GM21526 (cell line): ENCODE results near the gene BEND4.
A peak's percentile ranks its signal among the peaks of the same experiment; 100 is the strongest.
"Not testable (repeated sequence)": the region's sequence is repeated elsewhere in the genome, so short reads cannot be mapped to it uniquely, and the experiment has no call there.

Source experiments
- ATAC-seq: cut with Tn5 transposase; IDR thresholded peaks from one replicate; pipeline ENCODE4 v1.9.1; 2021; ENCODE audit warnings: moderate library complexity; ENCODE audit not compliant: unreplicated experiment, low FRiP score

Gene BEND4

GRCh38 chr4:42152507-42153504, at the start of gene BEND4:
Gene BEND4, minus strand, starts transcription at chr4:42152655. Its CDS starts 512 bp downstream, at chr4:42152143.
- no peak for ATAC-seq

DNA sequence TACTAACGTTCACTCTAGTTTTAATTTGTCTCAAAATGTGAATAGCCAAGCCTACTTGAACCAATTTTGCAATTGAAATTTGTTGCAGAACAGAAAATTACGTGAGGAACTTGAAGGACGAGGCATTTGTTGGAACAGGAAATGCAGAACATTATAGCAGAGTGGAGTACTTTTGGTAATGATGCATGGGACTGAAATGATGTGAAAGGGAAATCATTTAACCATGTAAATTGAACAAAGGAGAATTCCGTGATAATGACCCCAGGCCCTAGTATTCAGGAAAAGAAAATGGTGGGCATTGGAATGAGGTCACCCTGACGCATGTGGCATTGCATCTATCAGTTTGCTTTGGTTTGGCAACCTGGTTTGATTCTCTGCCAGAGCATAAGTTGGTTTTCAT, 44.9 kb upstream of the BEND4 start:
- ATAC-seq = no peak

GRCh38 chr4:42172921-42173320, 20.5 kb upstream of the BEND4 start:
- ATAC-seq = no peak

DNA sequence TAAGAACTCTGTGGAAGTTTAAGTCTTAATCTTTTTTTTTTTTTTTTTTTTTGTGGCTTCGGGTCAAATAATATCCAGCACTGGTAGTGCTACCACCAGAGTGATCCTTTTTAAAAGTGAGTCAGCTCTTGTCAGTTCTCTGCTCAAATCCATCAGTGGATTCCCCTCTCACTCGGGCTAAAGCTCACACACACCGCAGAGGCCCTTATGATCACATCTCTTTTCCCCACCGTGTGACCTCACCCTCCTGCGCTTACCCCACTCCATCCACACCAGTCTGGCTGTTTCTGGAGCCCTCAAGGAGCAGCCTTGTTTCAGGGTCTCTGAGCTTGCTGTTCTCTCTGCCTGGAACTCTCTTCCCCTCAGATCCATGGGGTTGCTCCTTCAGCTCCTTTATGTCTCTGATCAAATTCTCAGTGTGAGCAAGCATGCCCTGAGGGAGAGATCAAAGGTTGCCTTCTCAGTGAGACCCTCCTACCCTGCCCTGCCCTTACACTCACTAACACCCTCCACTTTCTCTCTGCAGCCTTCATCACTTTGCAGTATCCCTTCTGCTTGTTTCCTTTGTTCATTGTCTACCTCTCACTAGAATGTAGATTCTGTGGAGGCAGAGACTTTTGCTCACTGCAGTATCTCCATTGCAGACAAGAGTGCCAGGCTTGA, 19.8 kb upstream of the BEND4 start:
- no peak for ATAC-seq

DNA sequence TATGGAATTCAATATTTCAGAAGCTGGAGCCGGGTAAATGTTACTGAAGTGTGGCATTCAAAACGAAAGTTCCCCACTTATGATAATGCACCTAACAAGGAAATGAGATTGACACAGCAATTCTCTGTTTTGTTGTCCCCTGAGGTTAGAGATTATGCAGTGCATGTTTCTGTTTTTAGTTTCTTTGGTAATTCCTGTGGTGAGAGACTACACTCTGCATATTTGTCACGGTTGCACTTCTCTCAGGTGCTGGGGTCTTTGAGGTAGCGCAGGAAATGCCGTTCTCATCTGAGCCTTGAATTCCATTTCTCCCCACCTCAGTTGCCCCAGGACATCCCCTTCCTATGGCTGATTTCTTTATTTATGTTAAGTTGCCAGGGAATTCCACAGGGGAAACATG, 15.3 kb upstream of the BEND4 start:
- peak; percentile 98 for ATAC-seq

- not testable (repeated sequence) for ATAC-seq
These were observed 13.7 kb upstream of the BEND4 start for GRCh38 chr4:42166186-42166585.

DNA sequence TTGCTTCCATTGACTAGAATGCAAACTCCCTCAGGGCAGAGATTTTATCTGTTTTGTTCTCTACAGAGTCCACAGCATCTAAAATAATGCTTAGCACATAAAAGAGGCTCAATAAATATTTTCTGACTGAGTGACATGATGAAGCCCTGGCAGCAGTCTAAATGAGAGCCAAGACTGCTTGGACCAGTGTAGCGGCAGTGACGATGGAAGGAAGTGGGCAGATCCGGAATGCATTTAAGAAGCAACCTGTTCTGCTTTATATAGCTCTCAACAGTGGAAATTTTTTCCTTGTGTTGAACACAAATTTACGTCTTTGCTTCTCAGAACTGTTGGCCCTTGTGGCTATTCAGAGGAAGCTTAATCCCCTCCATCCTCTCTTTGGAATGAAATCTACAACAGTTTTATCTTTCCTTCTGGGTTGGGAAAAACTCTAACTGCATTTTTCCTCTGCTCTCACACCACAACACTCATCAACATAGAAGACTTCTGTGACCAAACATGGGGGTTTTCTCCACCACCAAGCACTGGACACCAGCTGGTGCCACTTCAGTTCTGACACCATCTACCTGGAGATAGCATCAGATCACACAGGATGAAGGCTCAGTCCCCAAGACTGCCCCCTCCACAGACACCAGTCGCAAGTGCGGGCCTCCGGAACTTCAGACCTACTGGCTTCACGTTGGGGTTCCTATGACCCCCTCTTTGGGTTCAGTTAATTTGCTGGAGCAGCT, 7.0 kb upstream of the BEND4 start:
- no peak for ATAC-seq

DNA sequence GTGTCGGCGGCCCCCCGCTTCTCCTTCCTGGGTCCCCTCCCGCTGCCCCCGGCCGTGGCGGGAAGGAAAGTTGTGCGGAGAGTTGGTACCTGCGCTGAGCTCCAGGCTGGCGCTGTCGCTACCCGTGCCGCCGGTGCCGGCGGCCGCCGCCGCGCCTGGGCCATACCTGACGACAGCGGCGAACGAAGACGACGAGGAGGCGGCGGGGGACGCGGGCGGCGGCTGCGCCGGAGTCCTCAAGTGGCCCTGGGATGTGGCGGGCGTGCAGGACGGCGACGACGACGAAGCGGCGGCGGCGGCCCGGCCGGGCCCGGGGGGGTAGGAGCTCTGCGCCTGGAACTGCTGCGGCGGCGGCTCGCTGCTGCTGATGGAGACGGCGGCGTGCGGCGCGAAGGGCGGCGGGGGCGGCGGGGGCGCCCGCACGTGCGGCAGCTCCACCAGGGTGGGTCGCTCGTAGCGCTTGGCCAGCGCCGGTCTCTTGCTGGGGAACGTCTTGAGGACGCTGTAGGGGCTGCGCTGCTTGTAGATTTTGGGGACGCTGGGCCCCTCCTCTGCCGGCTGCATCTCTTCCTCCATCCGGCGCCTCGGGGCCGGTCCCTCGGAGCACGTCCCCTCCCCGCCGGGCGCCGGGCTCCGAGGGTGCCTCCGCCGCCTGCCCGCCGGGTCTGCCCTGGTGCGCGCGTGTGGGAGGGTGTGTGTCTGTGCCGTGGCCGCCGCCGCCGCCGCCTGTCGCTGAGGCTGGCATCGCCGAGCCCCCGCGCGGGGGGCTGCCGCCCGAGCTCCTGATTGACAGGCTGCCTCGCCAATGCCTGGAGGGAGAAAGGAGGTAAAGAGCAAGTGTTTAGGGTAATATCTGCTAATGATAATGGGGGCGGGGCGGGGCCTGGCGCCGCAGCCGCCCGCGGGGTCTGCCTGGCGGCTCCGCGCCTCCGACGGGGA, 618 bp downstream of the BEND4 start:
- peak; percentile 51 for ATAC-seq

- ATAC-seq = peak; percentile 36
These were observed 1.5 kb downstream of the BEND4 start for GRCh38 chr4:42150653-42151567.

DNA sequence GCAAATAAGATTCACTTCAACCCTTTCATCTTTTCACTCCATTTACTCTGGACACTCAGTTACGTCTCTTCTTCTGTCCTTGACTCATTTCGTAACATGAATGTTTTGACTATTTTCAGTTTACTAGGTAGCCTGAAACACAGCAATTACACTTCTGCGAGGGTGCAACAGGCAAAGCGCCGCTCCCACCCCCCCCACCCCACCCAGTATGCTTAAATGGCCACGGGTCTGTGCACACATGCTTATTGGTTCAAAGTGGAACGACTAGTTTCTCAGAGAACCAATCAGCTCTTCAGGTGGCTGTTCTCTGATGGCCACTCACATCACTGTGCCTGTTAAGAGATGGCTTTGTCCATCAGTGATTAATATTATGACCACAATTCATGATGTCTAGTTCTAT, 3.5 kb downstream of the BEND4 start:
- ATAC-seq = no peak

DNA sequence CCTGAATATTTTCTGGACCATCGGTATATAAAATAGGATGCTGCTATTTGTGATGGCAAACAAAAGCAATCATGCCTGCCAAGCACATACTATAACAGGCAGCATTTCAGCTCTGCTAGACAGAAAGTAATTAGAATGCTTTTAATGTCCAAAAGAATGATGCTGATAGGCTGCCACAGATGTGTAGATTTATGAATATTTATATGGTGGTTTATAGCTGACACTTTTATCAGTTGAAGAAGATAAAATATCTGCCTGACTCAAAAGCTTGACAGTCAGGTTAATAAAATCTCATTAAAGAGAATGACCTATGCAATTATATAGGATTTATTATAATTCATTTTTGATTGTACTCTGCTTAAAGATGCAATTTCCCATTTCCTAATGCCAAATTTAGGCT, 4.0 kb downstream of the BEND4 start:
- ATAC-seq = no peak

DNA sequence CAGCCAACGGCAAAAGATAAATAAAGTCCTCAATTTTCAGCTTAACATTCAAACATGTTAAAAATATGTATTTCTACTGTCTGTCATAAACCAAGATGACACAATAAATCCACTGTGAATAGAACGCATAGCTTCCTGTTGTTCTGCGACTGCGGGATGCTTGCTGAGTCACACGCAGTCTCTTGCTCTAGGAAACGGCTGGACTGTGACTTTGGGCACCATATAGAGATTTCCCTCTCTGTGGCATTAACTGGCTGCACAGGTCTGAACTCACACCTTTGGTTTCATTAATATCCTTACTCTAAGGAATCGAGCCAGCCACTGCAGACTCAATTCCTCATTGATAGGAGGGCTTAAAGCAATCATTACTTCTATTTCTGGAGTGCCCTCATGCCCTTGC, 8.4 kb downstream of the BEND4 start:
- no peak for ATAC-seq

DNA sequence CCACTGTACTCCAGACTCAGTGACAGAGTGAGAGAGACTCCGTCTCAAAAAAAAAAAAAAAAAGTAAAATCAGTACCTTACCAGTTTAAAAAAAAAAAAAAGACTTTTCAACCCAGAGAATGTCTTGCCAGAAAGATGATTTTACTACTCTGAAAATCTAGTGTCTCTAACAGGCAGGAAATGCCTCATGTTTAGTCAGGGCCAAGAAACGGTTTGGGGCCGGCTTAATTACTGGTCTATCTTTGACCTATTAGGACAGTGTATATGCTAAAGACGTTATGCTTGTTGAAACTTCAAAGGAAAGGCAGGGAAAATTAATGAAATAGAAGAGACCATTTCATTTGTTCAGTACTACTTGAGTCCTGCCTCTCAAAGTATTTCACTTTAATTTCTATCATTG, 9.9 kb downstream of the BEND4 start:
- ATAC-seq = no peak

- no peak for ATAC-seq
These were observed 16.1 kb downstream of the BEND4 start for GRCh38 chr4:42136371-42136770.

- ATAC-seq = no peak
These were observed 19.4 kb downstream of the BEND4 start for GRCh38 chr4:42133006-42133405.

- no peak for ATAC-seq
These were observed 20.4 kb downstream of the BEND4 start for GRCh38 chr4:42132099-42132498.

DNA sequence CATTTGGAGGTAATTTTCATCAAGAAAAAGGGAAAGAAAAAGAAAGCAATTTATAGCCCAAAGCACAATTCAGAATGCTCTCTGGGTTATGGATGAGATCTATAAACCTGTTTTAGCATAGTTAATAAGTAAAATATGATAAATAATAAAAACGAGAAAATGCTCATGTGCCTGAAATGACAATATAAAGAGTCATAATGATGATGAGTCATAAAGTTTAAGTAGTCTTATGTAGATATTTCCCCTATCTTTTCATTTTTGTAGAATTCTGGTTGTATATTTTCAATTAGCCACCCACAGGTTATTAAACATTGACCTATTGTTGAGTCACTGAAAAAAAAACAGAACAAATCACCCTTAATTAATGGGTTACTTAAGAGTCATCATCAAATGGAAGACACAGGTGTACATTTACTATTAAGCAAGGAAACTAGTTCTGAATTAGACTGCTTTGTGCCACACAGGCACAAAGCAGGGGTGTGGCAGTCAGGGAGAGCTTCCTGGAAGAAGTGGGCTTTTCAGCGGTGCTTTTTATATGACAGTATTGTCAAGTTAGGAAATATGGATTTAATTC, 29.3 kb downstream of the BEND4 start:
- ATAC-seq = no peak

DNA sequence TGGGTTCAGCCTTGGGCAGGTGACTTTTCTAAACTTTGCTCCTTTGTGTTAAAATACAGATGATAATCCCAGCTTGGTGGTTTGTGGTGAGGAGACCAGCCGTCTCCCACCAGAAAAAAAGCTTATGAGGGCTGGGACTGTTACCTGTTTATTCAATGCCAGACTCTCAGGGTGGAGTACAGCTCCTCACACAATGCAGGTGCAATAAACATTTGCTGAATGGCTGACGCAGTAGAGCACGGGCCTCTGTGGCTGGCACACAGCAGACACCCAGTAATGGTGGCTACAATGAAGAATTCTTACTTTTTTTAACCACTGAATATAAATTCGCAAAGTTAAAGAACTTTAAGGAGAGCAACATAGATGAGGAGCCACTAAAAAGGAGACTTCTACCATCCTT, 30.2 kb downstream of the BEND4 start:
- ATAC-seq = no peak

- no peak for ATAC-seq
These were observed 32.6 kb downstream of the BEND4 start for GRCh38 chr4:42119886-42120285.
